Liver (tissue), 9 donors: Measurements from ENCODE around the gene POLDIP3. TPM values are rescaled to one million over a fixed set of nuclear protein-coding genes. Genes with fewer than 3 reads are reported as not detected.
"Not testable (repeated sequence)": the region's sequence is repeated elsewhere in the genome, so short reads cannot be mapped to it uniquely, and the experiment has no call there.

Source experiments
- DNase-seq: peaks from one replicate; pipeline ENCODE4 v3.0.0-alpha.2; 2017; ENCODE audit warnings: low spot score
- H3K27ac ChIP-seq, 2 donors: one replicate each; pipeline ENCODE4 v1.7.0; 2013; ENCODE audit warnings: inconsistent platforms in 2 of 2, low read length in 2 of 2, control low read depth in 1 of 2, low read depth in 1 of 2, mild to moderate bottlenecking in 1 of 2
- H3K27me3 ChIP-seq, 4 donors: one replicate each; pipeline versions ENCODE4 v1.6.1 to v1.7.0; 2013; ENCODE audit warnings: low read length in 3 of 4, inconsistent platforms in 1 of 4, mild to moderate bottlenecking in 1 of 4, moderate library complexity in 1 of 4; ENCODE audit not compliant: control insufficient read depth in 4 of 4, insufficient read depth in 4 of 4
- H3K36me3 ChIP-seq, 4 donors: one replicate each; pipeline versions ENCODE4 v1.6.1 to v1.7.0; 2013; ENCODE audit warnings: low read length in 3 of 4, mild to moderate bottlenecking in 3 of 4, low read depth in 1 of 4, moderate library complexity in 1 of 4; ENCODE audit not compliant: control insufficient read depth in 4 of 4, insufficient read depth in 3 of 4
- H3K4me1 ChIP-seq, 4 donors: one replicate each; pipeline versions ENCODE4 v1.6.1 to v1.7.0; 2013; ENCODE audit warnings: low read length in 3 of 4, mild to moderate bottlenecking in 3 of 4, moderate library complexity in 1 of 4; ENCODE audit not compliant: control insufficient read depth in 4 of 4, insufficient read depth in 4 of 4
- H3K4me3 ChIP-seq, 3 donors: one replicate each; pipeline versions ENCODE4 v1.6.1 to v1.7.0; 2013; ENCODE audit warnings: low read length in 3 of 3, control low read depth in 1 of 3, low read depth in 1 of 3, mild to moderate bottlenecking in 1 of 3
- H3K9ac ChIP-seq, 2 donors: one replicate each; pipeline ENCODE4 v1.7.0; 2013; ENCODE audit warnings: low read length in 2 of 2, mild to moderate bottlenecking in 2 of 2, moderate library complexity in 2 of 2, control low read depth in 1 of 2, low read depth in 1 of 2
- H3K9me3 ChIP-seq, 4 donors: one replicate each; pipeline versions ENCODE4 v1.6.1 to v1.7.0; 2013; ENCODE audit warnings: low read length in 3 of 4; ENCODE audit not compliant: control insufficient read depth in 4 of 4
- ATF3 ChIP-seq: IDR thresholded peaks from 2 replicates; pipeline ENCODE4 v1.6.1; 2016; ENCODE audit warnings: antibody characterized with exemption
- CTCF ChIP-seq: fragments of 150-350 bp; IDR thresholded peaks from 2 replicates; pipeline ENCODE4 v1.5.1; 2017; ENCODE audit warnings: improper control_type of control experiment, low read depth, low read length; ENCODE audit not compliant: missing input control
- EGR1 ChIP-seq, 2 donors: IDR thresholded peaks; 2 replicates each; pipeline ENCODE4 v1.6.1; 2016 to 2018; ENCODE audit warnings: antibody characterized with exemption in 2 of 2, low read depth in 2 of 2
- FOXA1 ChIP-seq: IDR thresholded peaks from 2 replicates; pipeline ENCODE4 v1.6.1; 2016; ENCODE audit warnings: antibody characterized with exemption
- FOXA2 ChIP-seq: IDR thresholded peaks from 2 replicates; pipeline ENCODE4 v1.6.1; 2016; ENCODE audit warnings: antibody characterized with exemption
- GABPA ChIP-seq, 2 donors: IDR thresholded peaks in 1 of 2; conservative IDR thresholded peaks in 1 of 2; 2 replicates each; pipeline ENCODE4 v1.6.1; 2016; ENCODE audit warnings: antibody characterized with exemption in 2 of 2, mild to moderate bottlenecking in 1 of 2, moderate library complexity in 1 of 2
- HNF4A ChIP-seq, 2 donors: conservative IDR thresholded peaks; 2 replicates each; pipeline ENCODE4 v1.6.1; 2016; ENCODE audit warnings: antibody characterized with exemption in 2 of 2, mild to moderate bottlenecking in 2 of 2
- HNF4G ChIP-seq: IDR thresholded peaks from 2 replicates; pipeline ENCODE4 v1.6.1; 2016; ENCODE audit warnings: antibody characterized with exemption
- JUND ChIP-seq, 2 donors: IDR thresholded peaks; 2 replicates each; pipeline ENCODE4 v1.6.1; 2016; ENCODE audit warnings: antibody characterized with exemption in 2 of 2
- MAX ChIP-seq: IDR thresholded peaks from 2 replicates; pipeline ENCODE4 v1.6.1; 2016; ENCODE audit warnings: antibody characterized with exemption
- NR2F2 ChIP-seq: IDR thresholded peaks from 2 replicates; pipeline ENCODE4 v1.6.1; 2016; ENCODE audit warnings: antibody characterized with exemption
- RAD21 ChIP-seq, 2 donors: IDR thresholded peaks; 2 replicates each; pipeline ENCODE4 v1.6.1; 2016; ENCODE audit warnings: antibody characterized with exemption in 2 of 2, mild to moderate bottlenecking in 2 of 2
- REST ChIP-seq: IDR thresholded peaks from 2 replicates; pipeline ENCODE4 v1.6.1; 2016; ENCODE audit warnings: antibody characterized with exemption, mild to moderate bottlenecking
- RXRA ChIP-seq, 2 donors: IDR thresholded peaks; 2 replicates each; pipeline ENCODE4 v1.6.1; 2017 to 2018; ENCODE audit warnings: antibody characterized with exemption in 2 of 2, mild to moderate bottlenecking in 1 of 2
- SP1 ChIP-seq: IDR thresholded peaks from 2 replicates; pipeline ENCODE4 v1.6.1; 2018; ENCODE audit warnings: antibody characterized with exemption, mild to moderate bottlenecking
- TAF1 ChIP-seq: conservative IDR thresholded peaks from 2 replicates; pipeline ENCODE4 v1.6.1; 2016; ENCODE audit warnings: antibody characterized with exemption, mild to moderate bottlenecking
- YY1 ChIP-seq: IDR thresholded peaks from 2 replicates; pipeline ENCODE4 v1.6.1; 2016; ENCODE audit warnings: antibody characterized with exemption, mild to moderate bottlenecking
- ZBTB33 ChIP-seq: IDR thresholded peaks from 2 replicates; pipeline ENCODE4 v1.6.1; 2016; ENCODE audit warnings: antibody characterized with exemption
- WGBS: extraction: QIAGEN DNeasy Blood & Tissue Kit; methylation state at CpG from one replicate; pipeline ENCODE4 v1.1.7; 2013; 5-methylcytosine and 5-hydroxymethylcytosine counted together
- polyA plus RNA-seq, 2 donors: library from polyadenylated mRNA; stranded (reverse) in 1 of 2; unstranded in 1 of 2; fragments of 200-250 nt in 1 of 2; fragments of >200 nt in 1 of 2; fragmentation: Nextera tagmentation in 1 of 2; extraction: Ambion mirVana in 1 of 2; gene quantifications; one replicate each; pipeline versions ENCODE4 v1.2.1 to v1.2.3, GENCODE V29; 2013 to 2015
- total RNA-seq, 2 donors: library from RNA; depleted of rRNA; stranded (reverse); fragments of >200 nt; gene quantifications; one replicate each; pipeline ENCODE4 v1.2.3, GENCODE V29; 2014
- donor health status: healthy.
- donor health status: healthy.
- donor health status: healthy.
- donor health status: healthy.
- donor health status: healthy.

Gene POLDIP3
- total and polyA plus RNA-seq, 4 donors: 14.6 to 22.5 (median 18.0) TPM

- TF ChIP-seq MAX (no peak), FOXA2 (no peak), RXRA (IDR thresholded peaks at IDR 0.05) (no peak), EGR1 (IDR thresholded peaks at IDR 0.05; ENCODE audit: low read depth in 2 of 2) (no peak), REST (no peak)
Measured at GRCh38 chr22:42608823-42609361, 5.8 kb downstream of the POLDIP3 start (continued).

- TF ChIP-seq CTCF (no peak), REST (no peak), ZBTB33 (no peak), RAD21 (IDR thresholded peaks at IDR 0.05) (no peak), RXRA (IDR thresholded peaks at IDR 0.05) (no peak), YY1 (no peak), TAF1 (no peak), HNF4G (no peak), GABPA (IDR thresholded peaks at IDR 0.05 in 1 of 2, conservative IDR thresholded peaks at IDR 0.05 in 1 of 2) (no peak), FOXA1 (no peak), JUND (IDR thresholded peaks at IDR 0.05) (no peak), NR2F2 (no peak), ATF3 (no peak), SP1 (no peak), HNF4A (conservative IDR thresholded peaks at IDR 0.05) (no peak), MAX (no peak)
- H3K4me3 ChIP-seq: no peak overlapping the region
- WGBS: 95% methylated on average over 11 of the region's 11 CpGs
Measured at GRCh38 chr22:42608136-42608822, 6.4 kb downstream of the POLDIP3 start.

GRCh38 chr22:42607641-42608040, 7.0 kb downstream of the POLDIP3 start:
- peaks cover 0 to 28% (median 18%) of the 10 kb centered on the region in 4 donors for H3K4me1 ChIP-seq
- not testable (repeated sequence) for H3K27me3 ChIP-seq, H3K4me3 ChIP-seq, H3K27ac ChIP-seq, H3K9me3 ChIP-seq, DNase-seq, H3K36me3 ChIP-seq, H3K9ac ChIP-seq
- 98% methylated on average over 31 of the region's 31 CpGs for WGBS

More at GRCh38 chr22:42608136-42608822, 6.4 kb downstream of the POLDIP3 start:
- no peak overlapping the region for H3K27ac ChIP-seq
- no peaks in the 10 kb centered on the region for H3K9me3 ChIP-seq
- no peaks in the 10 kb centered on the region for H3K27me3 ChIP-seq
- DNase-seq: no peak
- H3K4me1 ChIP-seq: peaks cover 0 to 31% (median 25%) of the 10 kb centered on the region in 4 donors
- peaks cover 0 to 6% (median 2%) of the 10 kb centered on the region in 4 donors for H3K36me3 ChIP-seq
- no peak overlapping the region for H3K9ac ChIP-seq
